ENCODE results near the gene VCP. TPM values are rescaled to one million over a fixed set of nuclear protein-coding genes. Genes with fewer than 3 reads are reported as not detected.

Gene VCP
- total and polyA plus RNA-seq, 2 experiments from 2014 or later: 130 to 408 TPM

DNA sequence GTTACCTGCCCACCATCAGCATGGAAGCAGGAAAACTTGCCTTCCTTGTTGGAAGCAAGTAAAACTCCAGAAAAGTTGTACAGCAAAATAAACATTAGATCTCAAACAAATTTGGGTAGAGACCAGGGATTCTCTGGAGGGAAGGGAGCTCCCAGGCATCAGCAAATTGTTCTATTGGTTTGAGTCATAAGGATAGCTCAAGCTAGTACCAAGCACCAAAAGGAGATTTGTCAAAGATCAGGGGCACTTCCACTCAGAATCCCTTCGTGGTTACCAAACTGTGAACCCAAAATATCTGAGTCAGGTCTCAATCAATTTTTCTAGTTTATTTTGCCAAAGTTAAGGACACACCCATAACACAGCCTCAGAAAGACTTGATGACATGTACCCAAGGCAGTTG, 45.1 kb downstream of the VCP start (continued):
- TF ChIP-seq, protein P1, sequence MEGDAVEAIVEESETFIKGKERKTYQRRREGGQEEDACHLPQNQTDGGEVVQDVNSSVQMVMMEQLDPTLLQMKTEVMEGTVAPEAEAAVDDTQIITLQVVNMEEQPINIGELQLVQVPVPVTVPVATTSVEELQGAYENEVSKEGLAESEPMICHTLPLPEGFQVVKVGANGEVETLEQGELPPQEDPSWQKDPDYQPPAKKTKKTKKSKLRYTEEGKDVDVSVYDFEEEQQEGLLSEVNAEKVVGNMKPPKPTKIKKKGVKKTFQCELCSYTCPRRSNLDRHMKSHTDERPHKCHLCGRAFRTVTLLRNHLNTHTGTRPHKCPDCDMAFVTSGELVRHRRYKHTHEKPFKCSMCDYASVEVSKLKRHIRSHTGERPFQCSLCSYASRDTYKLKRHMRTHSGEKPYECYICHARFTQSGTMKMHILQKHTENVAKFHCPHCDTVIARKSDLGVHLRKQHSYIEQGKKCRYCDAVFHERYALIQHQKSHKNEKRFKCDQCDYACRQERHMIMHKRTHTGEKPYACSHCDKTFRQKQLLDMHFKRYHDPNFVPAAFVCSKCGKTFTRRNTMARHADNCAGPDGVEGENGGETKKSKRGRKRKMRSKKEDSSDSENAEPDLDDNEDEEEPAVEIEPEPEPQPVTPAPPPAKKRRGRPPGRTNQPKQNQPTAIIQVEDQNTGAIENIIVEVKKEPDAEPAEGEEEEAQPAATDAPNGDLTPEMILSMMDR (conservative IDR thresholded peaks at IDR 0.05; ENCODE audit: low read depth in 2 of 2): no peak
- TF ChIP-seq, protein P2, sequence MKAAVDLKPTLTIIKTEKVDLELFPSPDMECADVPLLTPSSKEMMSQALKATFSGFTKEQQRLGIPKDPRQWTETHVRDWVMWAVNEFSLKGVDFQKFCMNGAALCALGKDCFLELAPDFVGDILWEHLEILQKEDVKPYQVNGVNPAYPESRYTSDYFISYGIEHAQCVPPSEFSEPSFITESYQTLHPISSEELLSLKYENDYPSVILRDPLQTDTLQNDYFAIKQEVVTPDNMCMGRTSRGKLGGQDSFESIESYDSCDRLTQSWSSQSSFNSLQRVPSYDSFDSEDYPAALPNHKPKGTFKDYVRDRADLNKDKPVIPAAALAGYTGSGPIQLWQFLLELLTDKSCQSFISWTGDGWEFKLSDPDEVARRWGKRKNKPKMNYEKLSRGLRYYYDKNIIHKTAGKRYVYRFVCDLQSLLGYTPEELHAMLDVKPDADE (IDR thresholded peaks at IDR 0.05): no peak
- no peak for TF ChIP-seq EZH2phosphoT487 (IDR thresholded peaks at IDR 0.05; ENCODE audit: unreplicated experiment)

DNA sequence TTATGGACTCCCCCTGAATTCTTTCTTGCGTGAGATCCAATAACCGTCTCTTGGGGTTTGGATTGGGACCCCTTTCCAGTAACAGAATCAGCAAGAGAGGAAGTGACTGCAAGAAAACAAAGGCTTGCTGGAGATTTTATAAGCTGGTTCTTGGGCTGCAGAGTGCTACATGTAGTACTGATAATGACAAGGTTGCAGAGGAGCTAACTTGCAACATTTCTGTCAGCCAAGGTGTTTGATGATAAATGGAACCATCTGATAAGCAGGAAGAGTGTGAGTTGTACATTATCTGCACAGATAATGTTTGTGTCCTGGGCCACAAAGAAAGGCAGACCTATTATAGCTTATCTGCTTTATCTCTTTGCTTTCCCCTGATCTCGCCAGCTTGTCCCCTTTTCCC, 45.8 kb downstream of the VCP start:
- H3K4me1 ChIP-seq (ENCODE audit: insufficient read depth): peaks cover 24% of the 10 kb centered on the region
- no peaks in the 10 kb centered on the region for H3F3A ChIP-seq (replicated peaks; ENCODE audit: low read depth)
- no peaks in the 10 kb centered on the region for H3K79me2 ChIP-seq (replicated peaks; ENCODE audit: insufficient read depth)
- Mint-ChIP-seq H3K4me3 (no peak overlapping the region), H3K9me3 (peaks cover 62% of the 10 kb centered on the region), H3K27me3 (ENCODE audit: insufficient read depth, low read depth, poor library complexity) (peaks cover 11% of the 10 kb centered on the region), H3K4me1 (peaks cover 24% of the 10 kb centered on the region), H3K27ac (peak overlapping the region; percentile 7), H3K36me3 (ENCODE audit: low read depth) (peaks cover 71% of the 10 kb centered on the region)
- H3K27me3 ChIP-seq (ENCODE audit: insufficient read depth): no peaks in the 10 kb centered on the region
- H3K9me2 ChIP-seq (ENCODE audit: insufficient read depth): no peaks in the 10 kb centered on the region
- H3K4me2 ChIP-seq: 0 out of 2 replicates have a peak overlapping the region, but pooled peaks have one; percentile 0
- TF ChIP-seq, protein P2 (IDR thresholded peaks at IDR 0.05): no peak
- TF ChIP-seq ZNF331 (CRISPR knock-in tag; IDR thresholded peaks at IDR 0.05; ENCODE audit: low read depth) (no peak), CREB1 (CRISPR knock-in tag; IDR thresholded peaks at IDR 0.05; ENCODE audit: low read depth) (no peak), STAT1 (IDR thresholded peaks at IDR 0.05; ENCODE audit: unreplicated experiment) (no peak), ZNF114 (CRISPR knock-in tag; IDR thresholded peaks at IDR 0.05) (no peak), NANOG (IDR thresholded peaks at IDR 0.05; ENCODE audit: borderline replicate concordance) (no peak), EZH2 (IDR thresholded peaks at IDR 0.05; ENCODE audit: low read depth, unreplicated experiment) (no peak), EZH2phosphoT487 (IDR thresholded peaks at IDR 0.05; ENCODE audit: unreplicated experiment) (no peak)
- TF ChIP-seq, protein P3, sequence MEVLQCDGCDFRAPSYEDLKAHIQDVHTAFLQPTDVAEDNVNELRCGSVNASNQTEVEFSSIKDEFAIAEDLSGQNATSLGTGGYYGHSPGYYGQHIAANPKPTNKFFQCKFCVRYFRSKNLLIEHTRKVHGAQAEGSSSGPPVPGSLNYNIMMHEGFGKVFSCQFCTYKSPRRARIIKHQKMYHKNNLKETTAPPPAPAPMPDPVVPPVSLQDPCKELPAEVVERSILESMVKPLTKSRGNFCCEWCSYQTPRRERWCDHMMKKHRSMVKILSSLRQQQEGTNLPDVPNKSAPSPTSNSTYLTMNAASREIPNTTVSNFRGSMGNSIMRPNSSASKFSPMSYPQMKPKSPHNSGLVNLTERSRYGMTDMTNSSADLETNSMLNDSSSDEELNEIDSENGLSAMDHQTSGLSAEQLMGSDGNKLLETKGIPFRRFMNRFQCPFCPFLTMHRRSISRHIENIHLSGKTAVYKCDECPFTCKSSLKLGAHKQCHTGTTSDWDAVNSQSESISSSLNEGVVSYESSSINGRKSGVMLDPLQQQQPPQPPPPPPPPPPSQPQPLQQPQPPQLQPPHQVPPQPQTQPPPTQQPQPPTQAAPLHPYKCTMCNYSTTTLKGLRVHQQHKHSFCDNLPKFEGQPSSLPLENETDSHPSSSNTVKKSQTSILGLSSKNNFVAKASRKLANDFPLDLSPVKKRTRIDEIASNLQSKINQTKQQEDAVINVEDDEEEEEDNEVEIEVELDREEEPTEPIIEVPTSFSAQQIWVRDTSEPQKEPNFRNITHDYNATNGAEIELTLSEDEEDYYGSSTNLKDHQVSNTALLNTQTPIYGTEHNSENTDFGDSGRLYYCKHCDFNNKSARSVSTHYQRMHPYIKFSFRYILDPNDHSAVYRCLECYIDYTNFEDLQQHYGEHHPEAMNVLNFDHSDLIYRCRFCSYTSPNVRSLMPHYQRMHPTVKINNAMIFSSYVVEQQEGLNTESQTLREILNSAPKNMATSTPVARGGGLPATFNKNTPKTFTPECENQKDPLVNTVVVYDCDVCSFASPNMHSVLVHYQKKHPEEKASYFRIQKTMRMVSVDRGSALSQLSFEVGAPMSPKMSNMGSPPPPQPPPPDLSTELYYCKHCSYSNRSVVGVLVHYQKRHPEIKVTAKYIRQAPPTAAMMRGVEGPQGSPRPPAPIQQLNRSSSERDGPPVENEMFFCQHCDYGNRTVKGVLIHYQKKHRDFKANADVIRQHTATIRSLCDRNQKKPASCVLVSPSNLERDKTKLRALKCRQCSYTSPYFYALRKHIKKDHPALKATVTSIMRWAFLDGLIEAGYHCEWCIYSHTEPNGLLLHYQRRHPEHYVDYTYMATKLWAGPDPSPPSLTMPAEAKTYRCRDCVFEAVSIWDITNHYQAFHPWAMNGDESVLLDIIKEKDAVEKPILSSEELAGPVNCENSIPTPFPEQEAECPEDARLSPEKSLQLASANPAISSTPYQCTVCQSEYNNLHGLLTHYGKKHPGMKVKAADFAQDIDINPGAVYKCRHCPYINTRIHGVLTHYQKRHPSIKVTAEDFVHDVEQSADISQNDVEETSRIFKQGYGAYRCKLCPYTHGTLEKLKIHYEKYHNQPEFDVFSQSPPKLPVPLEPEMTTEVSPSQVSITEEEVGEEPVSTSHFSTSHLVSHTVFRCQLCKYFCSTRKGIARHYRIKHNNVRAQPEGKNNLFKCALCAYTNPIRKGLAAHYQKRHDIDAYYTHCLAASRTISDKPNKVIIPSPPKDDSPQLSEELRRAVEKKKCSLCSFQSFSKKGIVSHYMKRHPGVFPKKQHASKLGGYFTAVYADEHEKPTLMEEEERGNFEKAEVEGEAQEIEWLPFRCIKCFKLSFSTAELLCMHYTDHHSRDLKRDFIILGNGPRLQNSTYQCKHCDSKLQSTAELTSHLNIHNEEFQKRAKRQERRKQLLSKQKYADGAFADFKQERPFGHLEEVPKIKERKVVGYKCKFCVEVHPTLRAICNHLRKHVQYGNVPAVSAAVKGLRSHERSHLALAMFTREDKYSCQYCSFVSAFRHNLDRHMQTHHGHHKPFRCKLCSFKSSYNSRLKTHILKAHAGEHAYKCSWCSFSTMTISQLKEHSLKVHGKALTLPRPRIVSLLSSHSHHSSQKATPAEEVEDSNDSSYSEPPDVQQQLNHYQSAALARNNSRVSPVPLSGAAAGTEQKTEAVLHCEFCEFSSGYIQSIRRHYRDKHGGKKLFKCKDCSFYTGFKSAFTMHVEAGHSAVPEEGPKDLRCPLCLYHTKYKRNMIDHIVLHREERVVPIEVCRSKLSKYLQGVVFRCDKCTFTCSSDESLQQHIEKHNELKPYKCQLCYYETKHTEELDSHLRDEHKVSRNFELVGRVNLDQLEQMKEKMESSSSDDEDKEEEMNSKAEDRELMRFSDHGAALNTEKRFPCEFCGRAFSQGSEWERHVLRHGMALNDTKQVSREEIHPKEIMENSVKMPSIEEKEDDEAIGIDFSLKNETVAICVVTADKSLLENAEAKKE (CRISPR knock-in tag; IDR thresholded peaks at IDR 0.05): no peak
- TF ChIP-seq, protein P4, sequence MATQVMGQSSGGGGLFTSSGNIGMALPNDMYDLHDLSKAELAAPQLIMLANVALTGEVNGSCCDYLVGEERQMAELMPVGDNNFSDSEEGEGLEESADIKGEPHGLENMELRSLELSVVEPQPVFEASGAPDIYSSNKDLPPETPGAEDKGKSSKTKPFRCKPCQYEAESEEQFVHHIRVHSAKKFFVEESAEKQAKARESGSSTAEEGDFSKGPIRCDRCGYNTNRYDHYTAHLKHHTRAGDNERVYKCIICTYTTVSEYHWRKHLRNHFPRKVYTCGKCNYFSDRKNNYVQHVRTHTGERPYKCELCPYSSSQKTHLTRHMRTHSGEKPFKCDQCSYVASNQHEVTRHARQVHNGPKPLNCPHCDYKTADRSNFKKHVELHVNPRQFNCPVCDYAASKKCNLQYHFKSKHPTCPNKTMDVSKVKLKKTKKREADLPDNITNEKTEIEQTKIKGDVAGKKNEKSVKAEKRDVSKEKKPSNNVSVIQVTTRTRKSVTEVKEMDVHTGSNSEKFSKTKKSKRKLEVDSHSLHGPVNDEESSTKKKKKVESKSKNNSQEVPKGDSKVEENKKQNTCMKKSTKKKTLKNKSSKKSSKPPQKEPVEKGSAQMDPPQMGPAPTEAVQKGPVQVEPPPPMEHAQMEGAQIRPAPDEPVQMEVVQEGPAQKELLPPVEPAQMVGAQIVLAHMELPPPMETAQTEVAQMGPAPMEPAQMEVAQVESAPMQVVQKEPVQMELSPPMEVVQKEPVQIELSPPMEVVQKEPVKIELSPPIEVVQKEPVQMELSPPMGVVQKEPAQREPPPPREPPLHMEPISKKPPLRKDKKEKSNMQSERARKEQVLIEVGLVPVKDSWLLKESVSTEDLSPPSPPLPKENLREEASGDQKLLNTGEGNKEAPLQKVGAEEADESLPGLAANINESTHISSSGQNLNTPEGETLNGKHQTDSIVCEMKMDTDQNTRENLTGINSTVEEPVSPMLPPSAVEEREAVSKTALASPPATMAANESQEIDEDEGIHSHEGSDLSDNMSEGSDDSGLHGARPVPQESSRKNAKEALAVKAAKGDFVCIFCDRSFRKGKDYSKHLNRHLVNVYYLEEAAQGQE (IDR thresholded peaks at IDR 0.05; ENCODE audit: unreplicated experiment): no peak
- DNase-seq (ENCODE audit: low spot score): no peak
- no peaks in the 10 kb centered on the region for H4K20me1 ChIP-seq (replicated peaks; ENCODE audit: insufficient read depth)
- ATAC-seq: peak; percentile 33; the same call in 1 of the 3 replicates
- H2AFZ ChIP-seq: no peak overlapping the region
- no peak overlapping the region for H3K4me3 ChIP-seq
- H3K36me3 ChIP-seq (ENCODE audit: insufficient read depth): no peaks in the 10 kb centered on the region
- H3K27ac ChIP-seq (ENCODE audit: low read depth): peak overlapping the region; percentile 85
